SK-N-MC (cell line): ENCODE measurements around the gene ZBTB20.

Experiments used
- EZH2 ChIP-seq: fragments of 200-600 bp; sonication (generic); IDR thresholded peaks from one replicate; pipeline ENCODE4 v1.6.1; 2017; ENCODE audit warnings: antibody characterized with exemption
- POLR2AphosphoS5 ChIP-seq: IDR thresholded peaks from 2 replicates; pipeline ENCODE4 v1.6.1; 2012; ENCODE audit warnings: mild to moderate bottlenecking, low read depth, low read length, borderline replicate concordance

DNA sequence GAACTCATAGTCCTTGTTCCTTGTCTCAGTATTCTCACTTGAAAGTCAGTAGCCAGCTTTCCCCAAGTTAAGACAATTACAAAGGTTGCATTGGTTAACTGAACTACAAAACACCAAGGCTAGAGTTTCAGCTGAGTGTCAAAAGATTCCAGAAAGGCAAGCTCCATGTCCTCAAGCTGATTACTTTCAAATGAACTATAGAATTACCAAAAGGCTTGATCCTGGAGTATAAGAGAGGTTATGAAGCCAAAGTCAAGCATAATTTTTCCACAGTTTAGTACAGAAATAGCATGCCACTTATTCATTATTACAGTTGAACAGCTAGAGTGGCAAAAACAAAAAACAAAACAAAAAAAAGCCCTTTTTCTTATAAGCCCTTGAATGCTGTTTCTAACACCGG, 51.9 kb downstream of the ZBTB20 start:
- no peak for TF ChIP-seq EZH2
- TF ChIP-seq POLR2AphosphoS5 = no peak
